NB4 (cell line): ENCODE data around the gene PCSK2.

Experiments
- MYC ChIP-seq: IDR thresholded peaks from 2 replicates; pipeline ENCODE4 v1.6.1; 2011; ENCODE audit warnings: low read depth, low read length
- POLR2A ChIP-seq: IDR thresholded peaks from 2 replicates; pipeline ENCODE4 v1.6.1; 2011; ENCODE audit warnings: mild to moderate bottlenecking; ENCODE audit not compliant: insufficient read length; ENCODE audit errors: extremely low read depth
- TF ChIP-seq, protein P1 (sequence below): IDR thresholded peaks from one replicate; pipeline ENCODE4 v1.5.1; 2012; ENCODE audit warnings: low read depth, low read length
- TF ChIP-seq, protein P2 (sequence below): IDR thresholded peaks from 2 replicates; pipeline ENCODE4 v1.6.1; 2011; ENCODE audit warnings: low read depth, low read length

DNA sequence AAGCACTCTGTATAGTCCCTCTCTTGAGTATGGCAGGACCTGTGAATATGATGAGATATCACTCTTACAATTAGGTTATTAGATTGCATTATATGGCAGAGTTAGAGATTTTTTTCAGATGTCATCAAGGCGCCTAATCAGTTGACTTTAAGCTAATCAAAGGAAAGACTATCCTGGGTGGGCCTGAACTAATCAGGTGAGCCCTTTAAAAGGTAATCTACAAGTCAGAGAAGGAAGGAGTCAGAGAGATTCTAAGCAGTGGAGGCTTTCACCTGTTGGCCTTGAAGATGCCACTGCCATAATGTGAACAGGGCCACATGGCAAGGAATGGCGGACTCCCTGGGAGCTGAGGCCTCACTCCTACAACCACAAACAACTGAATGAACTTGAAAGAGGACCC, 152.8 kb downstream of the PCSK2 start:
- TF ChIP-seq, protein P1, sequence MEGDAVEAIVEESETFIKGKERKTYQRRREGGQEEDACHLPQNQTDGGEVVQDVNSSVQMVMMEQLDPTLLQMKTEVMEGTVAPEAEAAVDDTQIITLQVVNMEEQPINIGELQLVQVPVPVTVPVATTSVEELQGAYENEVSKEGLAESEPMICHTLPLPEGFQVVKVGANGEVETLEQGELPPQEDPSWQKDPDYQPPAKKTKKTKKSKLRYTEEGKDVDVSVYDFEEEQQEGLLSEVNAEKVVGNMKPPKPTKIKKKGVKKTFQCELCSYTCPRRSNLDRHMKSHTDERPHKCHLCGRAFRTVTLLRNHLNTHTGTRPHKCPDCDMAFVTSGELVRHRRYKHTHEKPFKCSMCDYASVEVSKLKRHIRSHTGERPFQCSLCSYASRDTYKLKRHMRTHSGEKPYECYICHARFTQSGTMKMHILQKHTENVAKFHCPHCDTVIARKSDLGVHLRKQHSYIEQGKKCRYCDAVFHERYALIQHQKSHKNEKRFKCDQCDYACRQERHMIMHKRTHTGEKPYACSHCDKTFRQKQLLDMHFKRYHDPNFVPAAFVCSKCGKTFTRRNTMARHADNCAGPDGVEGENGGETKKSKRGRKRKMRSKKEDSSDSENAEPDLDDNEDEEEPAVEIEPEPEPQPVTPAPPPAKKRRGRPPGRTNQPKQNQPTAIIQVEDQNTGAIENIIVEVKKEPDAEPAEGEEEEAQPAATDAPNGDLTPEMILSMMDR, result no peak
- TF ChIP-seq POLR2A, result no peak
- no peak for TF ChIP-seq MYC
- TF ChIP-seq, protein P2, sequence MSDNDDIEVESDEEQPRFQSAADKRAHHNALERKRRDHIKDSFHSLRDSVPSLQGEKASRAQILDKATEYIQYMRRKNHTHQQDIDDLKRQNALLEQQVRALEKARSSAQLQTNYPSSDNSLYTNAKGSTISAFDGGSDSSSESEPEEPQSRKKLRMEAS, result no peak
